OCI-LY1 (cell line): ENCODE data around the gene DROSHA.

Experiments used
- CTCF ChIP-seq: fragments of 200-600 bp; sonication (generic), shearing (Covaris generic); IDR thresholded peaks from 2 replicates; pipeline ENCODE4 v1.5.1; 2017; ENCODE audit warnings: mild to moderate bottlenecking, antibody characterized with exemption, low read length, moderate library complexity, mixed read lengths
- EZH2 ChIP-seq: fragments of 200-600 bp; sonication (generic), shearing (Covaris generic); IDR thresholded peaks from 2 replicates; pipeline ENCODE4 v1.8.0; 2017; ENCODE audit warnings: borderline replicate concordance, mixed run types, mild to moderate bottlenecking, antibody characterized with exemption, low read length, moderate library complexity, mixed read lengths

GRCh38 chr5:31408814-31409213 lies 123.1 kb downstream of the DROSHA start:
- TF ChIP-seq EZH2 (no peak), CTCF (no peak)
